Rectal smooth muscle tissue (tissue), 1 donor: ENCODE results near the gene SMCHD1.
"Not testable (repeated sequence)": the region's sequence is repeated elsewhere in the genome, so short reads cannot be mapped to it uniquely, and the experiment has no call there.

ENCODE experiments used
- H3K27ac ChIP-seq: one replicate; pipeline ENCODE4 v1.7.0; 2013; ENCODE audit warnings: low read depth, low read length, inconsistent platforms
- H3K27me3 ChIP-seq: one replicate; pipeline ENCODE4 v1.7.0; 2013; ENCODE audit warnings: low read length; ENCODE audit not compliant: control insufficient read depth, insufficient read depth
- H3K36me3 ChIP-seq: one replicate; pipeline ENCODE4 v1.7.0; 2013; ENCODE audit warnings: low read length; ENCODE audit not compliant: control insufficient read depth, insufficient read depth
- H3K4me1 ChIP-seq: one replicate; pipeline ENCODE4 v1.7.0; 2013; ENCODE audit warnings: low read length; ENCODE audit not compliant: control insufficient read depth, insufficient read depth
- H3K4me3 ChIP-seq: one replicate; pipeline ENCODE4 v1.7.0; 2013; ENCODE audit warnings: low read length
- H3K9ac ChIP-seq: one replicate; pipeline ENCODE4 v1.7.0; 2013; ENCODE audit warnings: low read length

The SMCHD1 gene

GRCh38 chr18:2706903-2707302, 51.4 kb downstream of the SMCHD1 start:
- Histone ChIP-seq H3K27ac (no peak overlapping the region), H3K4me3 (no peak overlapping the region), H3K36me3 (peaks cover 10% of the 10 kb centered on the region), H3K27me3 (no peaks in the 10 kb centered on the region), H3K4me1 (no peaks in the 10 kb centered on the region), H3K9ac (no peak overlapping the region)

DNA sequence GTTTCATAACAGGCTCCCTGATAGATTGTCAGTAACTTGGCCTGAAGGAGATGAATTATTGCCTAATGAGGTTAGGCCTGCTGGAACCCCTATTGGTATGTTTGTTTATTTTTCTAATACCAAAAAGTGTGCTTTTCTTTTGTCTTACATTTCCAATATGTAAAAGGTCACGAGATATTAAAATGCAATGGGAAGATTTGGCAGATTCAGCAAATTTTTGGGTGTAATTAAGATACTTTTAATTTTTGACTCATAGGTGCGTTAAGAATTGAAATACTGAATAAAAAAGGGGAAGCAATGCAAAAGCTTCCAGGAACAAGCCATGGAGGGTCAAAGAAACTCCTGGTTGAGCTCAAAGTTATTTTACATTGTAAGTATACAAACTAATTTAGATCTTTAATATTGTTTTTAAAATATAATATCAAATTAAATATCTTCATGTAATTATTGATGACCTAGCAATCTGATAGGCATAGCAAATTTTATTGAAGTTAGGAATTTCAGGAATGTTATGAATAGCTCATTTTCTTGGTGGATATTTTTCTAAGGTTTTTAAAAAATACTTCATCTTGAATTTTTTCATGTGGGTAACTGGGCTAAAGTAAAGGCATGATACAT, 52.1 kb downstream of the SMCHD1 start:
- no peaks in the 10 kb centered on the region for H3K4me1 ChIP-seq
- H3K9ac ChIP-seq: no peak overlapping the region
- H3K27me3 ChIP-seq: no peaks in the 10 kb centered on the region
- H3K27ac ChIP-seq: no peak overlapping the region
- peaks cover 13% of the 10 kb centered on the region for H3K36me3 ChIP-seq
- H3K4me3 ChIP-seq: no peak overlapping the region

DNA sequence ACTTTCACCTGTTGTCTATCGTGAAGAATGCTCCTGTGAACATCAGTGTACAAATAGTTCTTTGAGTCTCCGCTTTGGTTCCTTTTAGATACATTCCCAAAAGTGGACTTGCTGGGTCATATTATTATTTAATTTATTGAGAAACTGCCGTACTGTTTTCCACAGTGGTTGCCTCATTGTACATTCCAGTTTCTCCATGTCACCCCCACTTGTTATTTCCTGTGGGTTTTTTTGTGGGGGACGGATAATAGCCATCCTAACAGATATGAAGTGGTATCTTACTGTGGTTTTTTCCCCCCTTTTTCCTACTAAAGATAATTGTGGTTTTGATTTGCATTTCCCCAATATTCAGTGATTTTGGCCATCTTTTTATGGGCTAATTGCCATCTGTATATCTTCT, 53.8 kb downstream of the SMCHD1 start:
- Histone ChIP-seq H3K4me1 (no peaks in the 10 kb centered on the region), H3K27ac (no peak overlapping the region), H3K36me3 (peaks cover 15% of the 10 kb centered on the region), H3K9ac (no peak overlapping the region), H3K4me3 (no peak overlapping the region), H3K27me3 (no peaks in the 10 kb centered on the region)

GRCh38 chr18:2714140-2714539, 58.6 kb downstream of the SMCHD1 start:
- Histone ChIP-seq H3K27me3 (no peaks in the 10 kb centered on the region), H3K36me3 (peaks cover 18% of the 10 kb centered on the region), H3K4me1 (no peaks in the 10 kb centered on the region), H3K27ac (no peak overlapping the region), H3K9ac (no peak overlapping the region), H3K4me3 (no peak overlapping the region)

- Histone ChIP-seq H3K27ac (no peak overlapping the region), H3K4me1 (no peaks in the 10 kb centered on the region), H3K27me3 (no peaks in the 10 kb centered on the region), H3K9ac (no peak overlapping the region), H3K4me3 (no peak overlapping the region), H3K36me3 (peaks cover 21% of the 10 kb centered on the region)
Measured at GRCh38 chr18:2715990-2716389, 60.5 kb downstream of the SMCHD1 start.

GRCh38 chr18:2716394-2717326, 61.1 kb downstream of the SMCHD1 start:
- Histone ChIP-seq H3K27ac (no peak overlapping the region), H3K36me3 (peaks cover 21% of the 10 kb centered on the region), H3K9ac (no peak overlapping the region), H3K4me1 (no peaks in the 10 kb centered on the region), H3K27me3 (no peaks in the 10 kb centered on the region), H3K4me3 (no peak overlapping the region)

DNA sequence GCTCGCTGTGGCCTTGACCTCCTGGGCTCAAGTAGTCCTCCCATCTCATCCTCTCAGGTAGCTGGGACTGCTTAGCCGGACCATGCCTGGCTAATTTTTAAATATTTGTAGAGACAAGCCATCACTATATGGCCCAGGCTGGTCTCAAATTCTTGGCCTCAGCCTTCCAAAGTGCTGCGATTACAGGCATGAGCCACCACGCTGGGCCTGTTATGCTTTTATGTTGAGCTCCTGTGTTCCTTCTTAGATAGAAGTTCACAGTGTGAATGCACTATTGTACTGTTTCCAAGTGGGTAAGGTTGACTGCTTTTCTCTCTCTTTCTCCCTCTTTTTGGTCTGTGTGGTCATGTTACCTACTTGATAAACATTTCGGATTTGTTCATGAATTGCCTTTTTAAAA, 61.9 kb downstream of the SMCHD1 start:
- H3K27me3 ChIP-seq: no peaks in the 10 kb centered on the region
- no peak overlapping the region for H3K27ac ChIP-seq
- H3K9ac ChIP-seq: no peak overlapping the region
- H3K36me3 ChIP-seq: peaks cover 20% of the 10 kb centered on the region
- no peaks in the 10 kb centered on the region for H3K4me1 ChIP-seq
- H3K4me3 ChIP-seq: no peak overlapping the region

- H3K27me3 ChIP-seq: no peaks in the 10 kb centered on the region
- H3K27ac ChIP-seq: no peak overlapping the region
- no peaks in the 10 kb centered on the region for H3K4me1 ChIP-seq
- H3K4me3 ChIP-seq: no peak overlapping the region
- H3K36me3 ChIP-seq: peaks cover 18% of the 10 kb centered on the region
- no peak overlapping the region for H3K9ac ChIP-seq
Measured at GRCh38 chr18:2719040-2719439, 63.5 kb downstream of the SMCHD1 start.

DNA sequence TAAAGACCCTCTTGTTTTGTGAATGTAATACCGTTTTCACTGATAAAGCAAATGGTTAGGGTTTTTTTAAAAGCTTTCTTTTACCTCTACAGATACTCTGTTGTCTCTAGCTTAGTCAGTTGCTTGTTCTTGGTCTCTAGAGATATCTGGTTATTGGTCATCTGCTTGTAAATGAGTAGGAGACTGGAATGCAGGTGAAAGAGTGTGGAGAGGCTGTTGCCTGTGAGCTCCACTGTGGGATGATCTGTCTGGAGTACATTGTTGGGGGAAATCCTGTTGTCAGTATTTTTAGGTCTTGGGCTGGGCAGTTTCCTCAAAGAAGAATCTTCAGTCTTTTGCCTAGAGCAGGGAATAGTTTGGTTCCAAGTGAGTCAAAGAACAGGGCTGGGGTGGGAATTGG, 67.7 kb downstream of the SMCHD1 start:
- Histone ChIP-seq H3K36me3 (peaks cover 15% of the 10 kb centered on the region), H3K4me1 (no peaks in the 10 kb centered on the region), H3K27me3 (no peaks in the 10 kb centered on the region), H3K4me3 (no peak overlapping the region), H3K9ac (no peak overlapping the region), H3K27ac (no peak overlapping the region)

GRCh38 chr18:2729757-2730156, 74.2 kb downstream of the SMCHD1 start:
- H3K9ac ChIP-seq: no peak overlapping the region
- H3K36me3 ChIP-seq: peaks cover 18% of the 10 kb centered on the region
- H3K4me1 ChIP-seq: no peaks in the 10 kb centered on the region
- H3K27ac ChIP-seq: no peak overlapping the region
- H3K4me3 ChIP-seq: no peak overlapping the region
- no peaks in the 10 kb centered on the region for H3K27me3 ChIP-seq

- no peak overlapping the region for H3K4me3 ChIP-seq
- peaks cover 16% of the 10 kb centered on the region for H3K36me3 ChIP-seq
- no peaks in the 10 kb centered on the region for H3K27me3 ChIP-seq
- no peak overlapping the region for H3K9ac ChIP-seq
- no peaks in the 10 kb centered on the region for H3K4me1 ChIP-seq
- no peak overlapping the region for H3K27ac ChIP-seq
Measured at GRCh38 chr18:2736823-2737222, 81.3 kb downstream of the SMCHD1 start.

- not testable (repeated sequence) for H3K27me3 ChIP-seq, H3K4me1 ChIP-seq, H3K9ac ChIP-seq, H3K27ac ChIP-seq, H3K4me3 ChIP-seq, H3K36me3 ChIP-seq
Measured at GRCh38 chr18:2740082-2740481, 84.6 kb downstream of the SMCHD1 start.

DNA sequence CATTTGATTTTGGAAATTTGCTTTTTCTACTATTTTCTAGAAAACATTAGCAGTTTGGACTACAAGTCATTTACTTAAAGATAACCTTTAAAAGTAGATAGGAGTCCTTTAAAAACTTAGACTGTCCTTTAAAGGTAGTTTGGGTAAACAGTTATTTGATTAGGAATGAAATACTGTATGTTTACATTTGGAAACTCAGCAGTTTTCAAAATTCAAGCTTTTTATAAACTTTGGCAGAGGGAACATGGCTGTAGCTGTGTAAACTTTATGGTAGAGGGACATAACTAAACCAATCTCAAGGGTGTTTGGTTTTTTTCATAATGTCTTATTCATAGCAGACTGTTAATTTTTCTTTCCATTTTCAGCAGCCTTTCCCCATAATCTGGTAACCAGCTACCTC, 90.7 kb downstream of the SMCHD1 start:
- Histone ChIP-seq H3K9ac (no peak overlapping the region), H3K4me3 (no peak overlapping the region), H3K36me3 (peaks cover 15% of the 10 kb centered on the region), H3K27ac (no peak overlapping the region), H3K27me3 (no peaks in the 10 kb centered on the region), H3K4me1 (no peaks in the 10 kb centered on the region)
